Measurements from ENCODE around the gene RABGEF1. TPM values are rescaled to one million over a fixed set of nuclear protein-coding genes. Genes with fewer than 3 reads are reported as not detected.

Gene RABGEF1
- total and polyA plus RNA-seq, 9 of the 15 experiments (the other 6 are each of a cell fraction or from before 2014, with no cell fraction given), result 7.0 to 29.3 (median 20.5) TPM

- TF ChIP-seq, protein P1, sequence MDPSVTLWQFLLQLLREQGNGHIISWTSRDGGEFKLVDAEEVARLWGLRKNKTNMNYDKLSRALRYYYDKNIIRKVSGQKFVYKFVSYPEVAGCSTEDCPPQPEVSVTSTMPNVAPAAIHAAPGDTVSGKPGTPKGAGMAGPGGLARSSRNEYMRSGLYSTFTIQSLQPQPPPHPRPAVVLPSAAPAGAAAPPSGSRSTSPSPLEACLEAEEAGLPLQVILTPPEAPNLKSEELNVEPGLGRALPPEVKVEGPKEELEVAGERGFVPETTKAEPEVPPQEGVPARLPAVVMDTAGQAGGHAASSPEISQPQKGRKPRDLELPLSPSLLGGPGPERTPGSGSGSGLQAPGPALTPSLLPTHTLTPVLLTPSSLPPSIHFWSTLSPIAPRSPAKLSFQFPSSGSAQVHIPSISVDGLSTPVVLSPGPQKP (CRISPR knock-in tag; IDR thresholded peaks at IDR 0.05), result no peak
These were observed 97.1 kb downstream of the RABGEF1 start (continued) for GRCh38 chr7:66837661-66838060.

DNA sequence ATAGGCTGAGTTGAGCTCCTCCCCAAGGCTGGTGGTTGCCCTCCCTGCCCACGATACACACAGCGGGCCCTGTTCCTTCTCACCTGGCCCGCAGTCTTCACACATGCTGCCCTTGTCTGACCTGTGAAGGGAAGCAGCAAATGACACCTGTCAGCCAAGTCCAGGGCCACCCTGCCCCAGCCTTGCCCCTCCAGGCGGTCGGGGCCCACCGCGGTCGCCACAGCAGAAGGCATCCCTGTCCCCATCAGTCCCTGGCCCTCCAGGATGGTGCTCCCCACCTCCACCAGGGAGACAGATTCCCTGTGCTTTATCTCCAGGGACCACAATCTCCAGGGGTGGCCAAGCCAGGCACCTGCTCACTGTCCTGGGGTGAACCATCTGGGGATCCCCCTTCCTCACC is 99.3 kb downstream of the RABGEF1 start:
- intact Hi-C loops (cut with micrococcal nuclease) (loop anchor here (5.0 kb wide), 1 partner anchor 157 kb away; the partner anchor contains the start of genes SBDS and TYW1), in situ Hi-C loops (cut with MboI) (no loop called here)
- Histone ChIP-seq H3K27me3 (ENCODE audit: control insufficient read depth in 2 of 2, insufficient read depth in 2 of 2, low read length in 2 of 2) (no peaks in the 10 kb centered on the region), H3K9me1 (ENCODE audit: control insufficient read depth, insufficient read depth, low read length) (no peaks in the 10 kb centered on the region), H3K27ac (ENCODE audit: extremely low read depth, low read depth, low read length) (no peak overlapping the region), H2AFZ (ENCODE audit: low read depth, low read length) (no peak overlapping the region), H3K4me3 (no peak overlapping the region), H4K20me1 (replicated peaks; ENCODE audit: control insufficient read depth, insufficient read depth, low read length) (no peaks in the 10 kb centered on the region), H3K9me3 (replicated peaks; ENCODE audit: control insufficient read depth, insufficient read depth, low read depth, low read length) (peaks cover 6% of the 10 kb centered on the region; the same call in 1 of the 2 replicates), H3K4me1 (replicated peaks in 1 of 2; ENCODE audit: control insufficient read depth in 2 of 2, insufficient read depth in 2 of 2, low read length in 2 of 2) (peaks cover 3 to 20% of the 10 kb centered on the region in 2 experiments; a peak in 4 of 5 replicates), H3K9ac (ENCODE audit: insufficient read depth in 1 of 2, low read depth in 2 of 2, low read length in 2 of 2) (no peak overlapping the region), H3K79me2 (ENCODE audit: control insufficient read depth, insufficient read depth, low read length) (peaks cover 2% of the 10 kb centered on the region; the same call in 1 of the 3 replicates), H3K36me3 (ENCODE audit: control insufficient read depth, insufficient read depth, low read length) (no peaks in the 10 kb centered on the region), H3K4me2 (ENCODE audit: insufficient read depth, low read length) (no peak overlapping the region)
- POLR2A ChIA-PET, result no interaction called here
- FAIRE-seq (no peak), ATAC-seq (no peak), DNase-seq (ENCODE audit: extremely low read depth in 1 of 4, low spot score in 3 of 4) (no peak)
- no TSS peak for BruUV-seq (replicated peaks)
- 57% methylated on average over 8 of the region's 8 CpGs for WGBS (ENCODE audit: insufficient coverage, low coverage, missing lambda C conversion rate)
- CTCF ChIA-PET (ENCODE audit: low intra/inter-chr PET ratio), result no interaction called here
- TF ChIP-seq ZNF311 (CRISPR knock-in tag; IDR thresholded peaks at IDR 0.05) (no peak), MCM3 (IDR thresholded peaks at IDR 0.05) (no peak), TCFL5 (CRISPR knock-in tag; conservative IDR thresholded peaks at IDR 0.05) (no peak), BCL6 (CRISPR knock-in tag; IDR thresholded peaks at IDR 0.05) (no peak), PRDM10 (IDR thresholded peaks at IDR 0.05; ENCODE audit: partially characterized antibody) (no peak), NR3C1 (CRISPR knock-in tag; IDR thresholded peaks at IDR 0.05) (no peak), XRCC4 (IDR thresholded peaks at IDR 0.05; ENCODE audit: extremely low read depth, insufficient read depth, insufficient read length) (no peak), SRSF3 (IDR thresholded peaks at IDR 0.05; ENCODE audit: insufficient read depth, low read length) (no peak)
- TF ChIP-seq, protein P2, sequence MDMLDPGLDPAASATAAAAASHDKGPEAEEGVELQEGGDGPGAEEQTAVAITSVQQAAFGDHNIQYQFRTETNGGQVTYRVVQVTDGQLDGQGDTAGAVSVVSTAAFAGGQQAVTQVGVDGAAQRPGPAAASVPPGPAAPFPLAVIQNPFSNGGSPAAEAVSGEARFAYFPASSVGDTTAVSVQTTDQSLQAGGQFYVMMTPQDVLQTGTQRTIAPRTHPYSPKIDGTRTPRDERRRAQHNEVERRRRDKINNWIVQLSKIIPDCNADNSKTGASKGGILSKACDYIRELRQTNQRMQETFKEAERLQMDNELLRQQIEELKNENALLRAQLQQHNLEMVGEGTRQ (CRISPR knock-in tag; IDR thresholded peaks at IDR 0.05), result no peak
- TF ChIP-seq, protein P3, sequence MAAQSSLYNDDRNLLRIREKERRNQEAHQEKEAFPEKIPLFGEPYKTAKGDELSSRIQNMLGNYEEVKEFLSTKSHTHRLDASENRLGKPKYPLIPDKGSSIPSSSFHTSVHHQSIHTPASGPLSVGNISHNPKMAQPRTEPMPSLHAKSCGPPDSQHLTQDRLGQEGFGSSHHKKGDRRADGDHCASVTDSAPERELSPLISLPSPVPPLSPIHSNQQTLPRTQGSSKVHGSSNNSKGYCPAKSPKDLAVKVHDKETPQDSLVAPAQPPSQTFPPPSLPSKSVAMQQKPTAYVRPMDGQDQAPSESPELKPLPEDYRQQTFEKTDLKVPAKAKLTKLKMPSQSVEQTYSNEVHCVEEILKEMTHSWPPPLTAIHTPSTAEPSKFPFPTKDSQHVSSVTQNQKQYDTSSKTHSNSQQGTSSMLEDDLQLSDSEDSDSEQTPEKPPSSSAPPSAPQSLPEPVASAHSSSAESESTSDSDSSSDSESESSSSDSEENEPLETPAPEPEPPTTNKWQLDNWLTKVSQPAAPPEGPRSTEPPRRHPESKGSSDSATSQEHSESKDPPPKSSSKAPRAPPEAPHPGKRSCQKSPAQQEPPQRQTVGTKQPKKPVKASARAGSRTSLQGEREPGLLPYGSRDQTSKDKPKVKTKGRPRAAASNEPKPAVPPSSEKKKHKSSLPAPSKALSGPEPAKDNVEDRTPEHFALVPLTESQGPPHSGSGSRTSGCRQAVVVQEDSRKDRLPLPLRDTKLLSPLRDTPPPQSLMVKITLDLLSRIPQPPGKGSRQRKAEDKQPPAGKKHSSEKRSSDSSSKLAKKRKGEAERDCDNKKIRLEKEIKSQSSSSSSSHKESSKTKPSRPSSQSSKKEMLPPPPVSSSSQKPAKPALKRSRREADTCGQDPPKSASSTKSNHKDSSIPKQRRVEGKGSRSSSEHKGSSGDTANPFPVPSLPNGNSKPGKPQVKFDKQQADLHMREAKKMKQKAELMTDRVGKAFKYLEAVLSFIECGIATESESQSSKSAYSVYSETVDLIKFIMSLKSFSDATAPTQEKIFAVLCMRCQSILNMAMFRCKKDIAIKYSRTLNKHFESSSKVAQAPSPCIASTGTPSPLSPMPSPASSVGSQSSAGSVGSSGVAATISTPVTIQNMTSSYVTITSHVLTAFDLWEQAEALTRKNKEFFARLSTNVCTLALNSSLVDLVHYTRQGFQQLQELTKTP (IDR thresholded peaks at IDR 0.05; ENCODE audit: low read depth in 1 of 2, partially characterized antibody in 2 of 2), result no peak
